Caco-2 (cell line): ENCODE data around the gene TF. TPM values are rescaled to one million over a fixed set of nuclear protein-coding genes. Genes with fewer than 3 reads are reported as not detected.

Source experiments
- BruUV-seq: library from RNA; stranded (reverse); fragments of 400-500 nt; replicated peaks from 2 replicates; lab custom pipeline; 2021; lab: Mats Ljungman, UMichigan
- CTCF ChIA-PET: fragments of 300-600 bp; sonication (Branson Sonifier 250); formaldehyde crosslinking; loops from one replicate; lab custom pipeline; 2022; ENCODE audit warnings: antibody characterized with exemption; lab: Charles Lee
- POLR2A ChIA-PET: fragments of 300-600 bp; sonication (Branson Sonifier 250); formaldehyde crosslinking; loops from one replicate; lab custom pipeline; 2022; ENCODE audit warnings: antibody characterized with exemption; lab: Charles Lee
- DNase-seq, 2 experiments: peaks; one replicate each; pipeline versions ENCODE4 v3.0.0 to v3.0.0-alpha.2; 2020 to 2022
- H3K27me3 ChIP-seq: replicated peaks from 2 replicates; pipeline ENCODE4 v1.6.0; 2011; ENCODE audit warnings: low read length; ENCODE audit not compliant: control insufficient read depth, insufficient read depth
- H3K36me3 ChIP-seq: 2 replicates; pipeline ENCODE4 v1.5.1; 2011; ENCODE audit warnings: low read length; ENCODE audit not compliant: control insufficient read depth, insufficient read depth
- H3K4me1 ChIP-seq: fragments of 250-450 bp; sonication (Bioruptor Pico); 2 replicates; pipeline ENCODE4 v1.5.1; 2020; ENCODE audit warnings: mild to moderate bottlenecking
- H3K4me3 ChIP-seq: 2 replicates; pipeline ENCODE4 v1.5.1; 2011; ENCODE audit warnings: low read depth, mild to moderate bottlenecking, control low read depth, low read length
- H3K9me3 ChIP-seq: fragments of 250-450 bp; sonication (Bioruptor Pico); 2 replicates; pipeline ENCODE4 v1.5.1; 2020; ENCODE audit warnings: mild to moderate bottlenecking, moderate library complexity
- H3K27ac Mint-ChIP-seq: one replicate; pipeline ENCODE4 v1.8.0; 2022; ENCODE audit warnings: mixed read lengths; ENCODE audit not compliant: unreplicated experiment
- H3K27me3 Mint-ChIP-seq: one replicate; pipeline ENCODE4 v1.8.0; 2022; ENCODE audit warnings: mixed read lengths; ENCODE audit not compliant: insufficient read depth, unreplicated experiment
- H3K36me3 Mint-ChIP-seq: one replicate; pipeline ENCODE4 v1.8.0; 2022; ENCODE audit warnings: mild to moderate bottlenecking, mixed read lengths; ENCODE audit not compliant: insufficient read depth, unreplicated experiment
- H3K4me1 Mint-ChIP-seq: one replicate; pipeline ENCODE4 v1.8.0; 2022; ENCODE audit warnings: low read depth, mixed read lengths; ENCODE audit not compliant: unreplicated experiment
- H3K4me3 Mint-ChIP-seq: one replicate; pipeline ENCODE4 v1.8.0; 2022; ENCODE audit warnings: mild to moderate bottlenecking, moderate library complexity, mixed read lengths; ENCODE audit not compliant: unreplicated experiment
- H3K9me3 Mint-ChIP-seq: one replicate; pipeline ENCODE4 v1.8.0; 2022; ENCODE audit warnings: mixed read lengths; ENCODE audit not compliant: unreplicated experiment
- CTCF ChIP-seq, 2 experiments: fragments of 200-600 bp in 1 of 2; IDR thresholded peaks; 1 replicate in 1 of 2; 2 replicates in 1 of 2; pipeline versions ENCODE4 v1.5.1 to v1.8.0; 2011 to 2022; ENCODE audit warnings: antibody characterized with exemption in 1 of 2, control low read depth in 1 of 2, inconsistent platforms in 1 of 2, low read depth in 1 of 2, low read length in 1 of 2, mild to moderate bottlenecking in 1 of 2, moderate library complexity in 1 of 2; ENCODE audit not compliant: insufficient read depth in 1 of 2, severe bottlenecking in 1 of 2, unreplicated experiment in 1 of 2
- intact Hi-C: fragments of 100-400 bp; cut with micrococcal nuclease; formaldehyde crosslinking; loops from one replicate; pipeline ENCODE4 v1.10.0; 2022; ENCODE audit not compliant: unreplicated experiment
- total RNA-seq: library from RNA; stranded (reverse); gene quantifications from 2 replicates; pipeline ENCODE4 v1.2.3, GENCODE V29; 2022

TF gene
- total RNA-seq, 1 experiment from 2014 or later, result 23.4 TPM

GRCh38 chr3:133711013-133711412 is 35.2 kb upstream of the TF start:
- H3K4me1 Mint-ChIP-seq, result peaks cover 19% of the 10 kb centered on the region
- no TSS peak for BruUV-seq
- Histone ChIP-seq H3K4me3 (no peak overlapping the region), H3K36me3 (no peaks in the 10 kb centered on the region; the same call in 1 of the 2 replicates), H3K27me3 (no peaks in the 10 kb centered on the region), H3K4me1 (no peaks in the 10 kb centered on the region), H3K9me3 (no peaks in the 10 kb centered on the region)
- peak in 1 of 2 experiments; percentile 55 for DNase-seq
- no peaks in the 10 kb centered on the region for H3K9me3 Mint-ChIP-seq
- intact Hi-C loops, result loop anchor here (1.0 to 2.0 kb wide), 2 partner anchors 41 to 48 kb away; no protein-coding TSS in a partner anchor
- TF ChIP-seq CTCF (IDR thresholded peaks at IDR 0.05; ENCODE audit: insufficient read depth in 1 of 2, low read depth in 1 of 2, low read length in 1 of 2, severe bottlenecking in 1 of 2, unreplicated experiment in 1 of 2), result no peak
- H3K27ac Mint-ChIP-seq, result no peak overlapping the region
- H3K4me3 Mint-ChIP-seq, result peak overlapping the region; percentile 10
- CTCF ChIA-PET, result no interaction called here
- no peaks in the 10 kb centered on the region for H3K27me3 Mint-ChIP-seq
- H3K36me3 Mint-ChIP-seq, result no peaks in the 10 kb centered on the region
- POLR2A ChIA-PET, result no interaction called here

GRCh38 chr3:133712017-133712416 is 34.2 kb upstream of the TF start:
- POLR2A ChIA-PET, result no interaction called here
- H3K36me3 Mint-ChIP-seq, result no peaks in the 10 kb centered on the region

DNA sequence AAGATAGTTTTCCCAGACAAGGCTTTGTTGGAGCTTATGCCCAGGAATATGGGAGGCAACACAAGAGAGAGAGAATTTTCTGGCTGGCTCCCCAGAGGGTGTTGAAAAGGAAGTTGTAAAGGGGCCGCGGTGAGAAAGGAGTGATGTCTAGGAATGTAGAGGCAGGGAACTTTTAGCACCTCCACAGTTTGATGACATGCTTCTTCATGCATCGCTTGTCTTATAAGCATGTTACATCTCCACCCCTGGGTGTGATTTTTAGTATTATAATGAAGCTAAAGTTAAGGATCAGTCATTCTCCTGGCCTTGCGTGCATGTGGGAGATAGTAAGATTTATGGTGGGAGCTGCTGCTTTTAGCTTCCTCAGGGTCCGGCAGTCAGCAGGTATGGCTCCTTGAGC is 32.8 kb upstream of the TF start:
- H3K27me3 ChIP-seq, result no peaks in the 10 kb centered on the region
- H3K4me1 ChIP-seq, result no peaks in the 10 kb centered on the region
- ChIA-PET CTCF (no interaction called here), POLR2A (no interaction called here)
- no peak for TF ChIP-seq CTCF (IDR thresholded peaks at IDR 0.05; ENCODE audit: insufficient read depth in 1 of 2, low read depth in 1 of 2, low read length in 1 of 2, severe bottlenecking in 1 of 2, unreplicated experiment in 1 of 2)
- Mint-ChIP-seq H3K27ac (no peak overlapping the region), H3K4me3 (no peak overlapping the region), H3K4me1 (peaks cover 19% of the 10 kb centered on the region), H3K36me3 (no peaks in the 10 kb centered on the region), H3K27me3 (no peaks in the 10 kb centered on the region), H3K9me3 (no peaks in the 10 kb centered on the region)
- BruUV-seq, result no TSS peak
- no peaks in the 10 kb centered on the region for H3K9me3 ChIP-seq
- H3K36me3 ChIP-seq, result no peaks in the 10 kb centered on the region; the same call in 1 of the 2 replicates
- intact Hi-C loops, result no loop called here
- no peak overlapping the region for H3K4me3 ChIP-seq
- no peak for DNase-seq

More at GRCh38 chr3:133712017-133712416, 34.2 kb upstream of the TF start:
- no peaks in the 10 kb centered on the region; the same call in 1 of the 2 replicates for H3K36me3 ChIP-seq
- CTCF ChIA-PET, result no interaction called here
- H3K4me1 Mint-ChIP-seq, result peaks cover 19% of the 10 kb centered on the region
- H3K9me3 ChIP-seq, result no peaks in the 10 kb centered on the region
- no peaks in the 10 kb centered on the region for H3K4me1 ChIP-seq
- intact Hi-C loops, result no loop called here
- BruUV-seq, result no TSS peak
- no peaks in the 10 kb centered on the region for H3K9me3 Mint-ChIP-seq
- H3K27me3 ChIP-seq, result no peaks in the 10 kb centered on the region
- no peak for TF ChIP-seq CTCF (IDR thresholded peaks at IDR 0.05; ENCODE audit: insufficient read depth in 1 of 2, low read depth in 1 of 2, low read length in 1 of 2, severe bottlenecking in 1 of 2, unreplicated experiment in 1 of 2)
- no peak overlapping the region for H3K27ac Mint-ChIP-seq
- DNase-seq, result no peak
- no peak overlapping the region for H3K4me3 ChIP-seq
- H3K4me3 Mint-ChIP-seq, result no peak overlapping the region
- H3K27me3 Mint-ChIP-seq, result no peaks in the 10 kb centered on the region
